ENCODE data around the gene FEZ2.
"Not testable (repeated sequence)": the region's sequence is repeated elsewhere in the genome, so short reads cannot be mapped to it uniquely, and the experiment has no call there.

- TF ChIP-seq CTCF, POLR2A (IDR thresholded peaks at IDR 0.05): not testable (repeated sequence)
Measured at GRCh38 chr2:36603629-36604028, 5.7 kb upstream of the FEZ2 start.
